GM12878 (cell line): ENCODE measurements around the gene SEMA4C. TPM values are rescaled to one million over a fixed set of nuclear protein-coding genes. Genes with fewer than 3 reads are reported as not detected.

Experiments
- ATF3 ChIP-seq: IDR thresholded peaks from 2 replicates; pipeline ENCODE4 v1.6.1; 2011; ENCODE audit warnings: low read depth, mild to moderate bottlenecking, low read length, moderate library complexity, borderline replicate concordance; ENCODE audit errors: extremely low read depth
- ELK1 ChIP-seq: IDR thresholded peaks from 2 replicates; pipeline ENCODE4 v1.6.1; 2012; ENCODE audit warnings: low read depth, low read length, improper control_type of control experiment
- MEF2B ChIP-seq: fragments of 450-650 bp; IDR thresholded peaks from 2 replicates; pipeline ENCODE4 v1.6.1; 2018; ENCODE audit warnings: mild to moderate bottlenecking, moderate library complexity; ENCODE audit not compliant: partially characterized antibody, poor library complexity, severe bottlenecking
- PML ChIP-seq: IDR thresholded peaks from 2 replicates; pipeline ENCODE4 v1.6.1; 2012; ENCODE audit warnings: low read length, inconsistent platforms
- POU2F2 ChIP-seq: IDR thresholded peaks from 3 replicates; pipeline ENCODE4 v1.6.1; 2011; ENCODE audit warnings: low read depth, mild to moderate bottlenecking, low read length, borderline replicate concordance
- RAD51 ChIP-seq: fragments of 450-650 bp; IDR thresholded peaks from 2 replicates; pipeline ENCODE4 v1.6.1; 2016; ENCODE audit warnings: moderate library complexity, mild to moderate bottlenecking, inconsistent platforms
- REST ChIP-seq: IDR thresholded peaks from 2 replicates; pipeline ENCODE4 v1.6.1; 2012; ENCODE audit warnings: mild to moderate bottlenecking, low read depth, low read length
- RUNX3 ChIP-seq: IDR thresholded peaks from 2 replicates; pipeline ENCODE4 v1.6.1; 2012; ENCODE audit warnings: low read length, inconsistent platforms
- SKIL ChIP-seq: fragments of 450-650 bp; IDR thresholded peaks from 2 replicates; pipeline ENCODE4 v1.6.1; 2017; ENCODE audit warnings: mild to moderate bottlenecking, low read depth, inconsistent platforms; ENCODE audit not compliant: poor library complexity, severe bottlenecking
- SMC3 ChIP-seq: IDR thresholded peaks from 2 replicates; pipeline ENCODE4 v1.6.1; 2011; ENCODE audit warnings: low read length, improper control_type of control experiment, borderline replicate concordance
- SP1 ChIP-seq: IDR thresholded peaks from one replicate; pipeline ENCODE4 v1.6.1; 2011; ENCODE audit warnings: low read depth, low read length
- SREBF1 ChIP-seq: IDR thresholded peaks from 2 replicates; pipeline ENCODE4 v1.6.1; 2012; ENCODE audit warnings: mild to moderate bottlenecking, low read length
- TCF7 ChIP-seq: IDR thresholded peaks from 2 replicates; pipeline ENCODE4 v1.6.1; 2014; ENCODE audit warnings: antibody characterized with exemption, borderline replicate concordance
- USF1 ChIP-seq: IDR thresholded peaks from 2 replicates; pipeline ENCODE4 v1.6.1; 2011; ENCODE audit warnings: borderline replicate concordance, low read depth, mild to moderate bottlenecking, moderate library complexity, mixed read lengths, low read length; ENCODE audit not compliant: insufficient read depth; ENCODE audit errors: extremely low read length
- USF2 ChIP-seq: IDR thresholded peaks from 2 replicates; pipeline ENCODE4 v1.6.1; 2011; ENCODE audit warnings: low read depth, low read length, improper control_type of control experiment, borderline replicate concordance
- ZBTB4 ChIP-seq: fragments of 450-650 bp; formaldehyde crosslinking; IDR thresholded peaks from 2 replicates; pipeline ENCODE4 v1.4.0; 2022; ENCODE audit warnings: mild to moderate bottlenecking, moderate library complexity
- polyA plus RNA-seq, 11 experiments: library from polyadenylated mRNA; depleted of rRNA in 4 of 11; unstranded in 6 of 11; stranded (reverse) in 5 of 11; fragments of >200 nt; fragmentation: Nextera tagmentation in 4 of 11; fragmentation: Illumina TruSeq in 1 of 11; extraction: Ambion mirVana in 4 of 11; extraction: Trizol in 1 of 11; gene quantifications; 1 replicate in 1 of 11; 2 replicates in 10 of 11; pipeline versions ENCODE4 v1.2.1 to v1.2.3, GENCODE V29; 2011 to 2016; ENCODE audit warnings: inconsistent platforms in 2 of 11, missing spikeins in 2 of 11, low read depth in 1 of 11
- total RNA-seq, 4 experiments: library from RNA; depleted of rRNA in 3 of 4; stranded (reverse); fragments of >200 nt in 3 of 4; fragmentation: Illumina TruSeq in 1 of 4; extraction: Trizol in 1 of 4; gene quantifications; 2 replicates each; pipeline versions ENCODE4 v1.2.1 to v1.2.3, GENCODE V29; 2013 to 2021

SEMA4C gene
- total and polyA plus RNA-seq, 10 of the 15 experiments (the other 5 are each of a cell fraction or from before 2014, with no cell fraction given) = 0.06 to 21.6 (median 6.8) TPM

- TF ChIP-seq ZBTB4 (CRISPR knock-in tag) (no peak), ELK1 (no peak), USF1 (peak; percentile 72), SREBF1 (no peak), TCF7 (no peak), MEF2B (no peak), SP1 (no peak), REST (no peak), USF2 (peak; percentile 7; the same call in 1 of the 2 replicates), PML (no peak), SMC3 (no peak), SKIL (no peak), ATF3 (no peak), RAD51 (peak; percentile 86), POU2F2 (no peak), RUNX3 (no peak)
Observed at GRCh38 chr2:96866986-96867755, 2.7 kb downstream of the SEMA4C start (continued).
